T-helper 1 cell treated with Interleukin-12 subunit alpha and Interleukin-12 subunit beta and Interleukin-4 antibody, amounts not matched to agents 30 μg/mL and 1 μg/mL, for 36 hours (primary cell): ENCODE data around the gene CHST15.

Experiments
- H3K27ac Mint-ChIP-seq: one replicate; pipeline ENCODE4 v1.8.0; 2021; ENCODE audit warnings: mild to moderate bottlenecking, mixed read lengths
- H3K27me3 Mint-ChIP-seq: one replicate; pipeline ENCODE4 v1.8.0; 2021; ENCODE audit warnings: low read depth, mixed read lengths
- H3K36me3 Mint-ChIP-seq: one replicate; pipeline ENCODE4 v1.8.0; 2021; ENCODE audit warnings: low read depth, mixed read lengths
- H3K4me1 Mint-ChIP-seq: one replicate; pipeline ENCODE4 v1.8.0; 2021; ENCODE audit warnings: low read depth, mixed read lengths
- H3K4me3 Mint-ChIP-seq: one replicate; pipeline ENCODE4 v1.8.0; 2021; ENCODE audit warnings: mild to moderate bottlenecking, moderate library complexity, mixed read lengths
- H3K9me3 Mint-ChIP-seq: one replicate; pipeline ENCODE4 v1.8.0; 2021; ENCODE audit warnings: mixed read lengths

The CHST15 gene

DNA sequence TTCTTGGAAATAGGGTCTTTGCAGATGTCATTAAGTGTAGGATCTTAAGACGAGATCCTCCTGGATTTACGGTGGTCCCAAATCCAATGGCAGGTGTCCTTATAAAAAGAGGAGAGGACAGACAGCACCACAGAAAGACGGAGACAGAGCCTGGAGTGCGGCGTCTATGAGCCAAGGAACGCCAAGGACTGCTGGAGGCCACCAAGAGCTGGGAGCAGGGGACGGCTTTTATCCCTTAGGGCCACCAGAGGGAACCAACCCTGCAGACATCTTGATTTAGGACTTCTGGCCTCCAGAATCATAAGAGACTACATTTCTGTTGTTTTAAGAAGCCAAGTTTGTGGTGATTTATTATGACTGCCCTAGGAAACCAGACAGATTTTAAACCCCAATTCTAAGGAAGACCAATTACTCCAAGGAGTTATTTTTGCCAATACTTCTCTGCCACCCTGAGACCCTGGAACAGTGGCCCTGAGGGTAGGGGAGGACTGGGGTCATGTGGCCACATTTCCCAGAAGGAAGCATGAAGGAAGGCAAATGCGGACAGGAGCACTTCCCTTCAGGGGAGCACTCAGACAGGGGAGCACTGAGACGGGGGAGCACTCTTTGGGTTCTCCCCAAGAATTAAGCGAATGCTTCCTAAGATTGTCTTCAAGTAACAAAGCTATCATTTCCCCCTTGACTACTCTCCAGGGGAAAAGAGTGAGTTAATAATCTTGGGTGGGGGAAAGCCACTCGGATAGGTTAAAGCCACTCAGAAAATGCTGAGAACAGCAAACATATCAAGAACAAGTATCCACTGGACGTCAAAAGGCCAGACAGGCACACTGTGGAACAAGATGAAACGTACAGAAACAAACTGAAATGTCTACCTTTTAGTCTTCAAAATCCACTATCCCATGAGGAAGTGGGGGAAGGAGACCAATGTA is 67.5 kb downstream of the CHST15 start:
- H3K4me1 Mint-ChIP-seq, result peaks cover 8% of the 10 kb centered on the region
- no peak overlapping the region for H3K27ac Mint-ChIP-seq
- H3K4me3 Mint-ChIP-seq, result no peak overlapping the region
- peaks cover 10% of the 10 kb centered on the region for H3K27me3 Mint-ChIP-seq
- H3K9me3 Mint-ChIP-seq, result no peaks in the 10 kb centered on the region
- H3K36me3 Mint-ChIP-seq, result no peaks in the 10 kb centered on the region

DNA sequence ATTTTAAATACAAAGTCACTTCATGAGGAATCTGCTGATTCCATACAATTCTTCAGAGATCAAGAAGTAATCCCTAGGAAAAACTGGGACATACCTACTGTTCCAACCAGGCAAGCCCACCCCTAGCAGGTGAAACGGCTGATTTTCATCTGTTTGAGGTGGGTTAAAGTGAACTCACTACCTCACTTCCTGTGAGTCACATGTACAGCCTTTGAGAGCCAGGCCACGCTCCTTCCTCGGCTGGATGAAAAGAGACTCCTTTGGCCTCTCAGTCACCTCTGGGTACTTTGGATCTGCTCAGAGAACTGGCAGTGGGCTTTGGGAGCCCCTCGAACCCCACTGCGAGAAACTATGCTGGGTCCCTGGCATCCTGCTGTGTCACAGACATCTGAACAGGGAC is 68.2 kb downstream of the CHST15 start:
- Mint-ChIP-seq H3K27ac (no peak overlapping the region), H3K4me1 (peaks cover 8% of the 10 kb centered on the region), H3K36me3 (no peaks in the 10 kb centered on the region), H3K27me3 (peaks cover 10% of the 10 kb centered on the region), H3K4me3 (no peak overlapping the region), H3K9me3 (no peaks in the 10 kb centered on the region)

DNA sequence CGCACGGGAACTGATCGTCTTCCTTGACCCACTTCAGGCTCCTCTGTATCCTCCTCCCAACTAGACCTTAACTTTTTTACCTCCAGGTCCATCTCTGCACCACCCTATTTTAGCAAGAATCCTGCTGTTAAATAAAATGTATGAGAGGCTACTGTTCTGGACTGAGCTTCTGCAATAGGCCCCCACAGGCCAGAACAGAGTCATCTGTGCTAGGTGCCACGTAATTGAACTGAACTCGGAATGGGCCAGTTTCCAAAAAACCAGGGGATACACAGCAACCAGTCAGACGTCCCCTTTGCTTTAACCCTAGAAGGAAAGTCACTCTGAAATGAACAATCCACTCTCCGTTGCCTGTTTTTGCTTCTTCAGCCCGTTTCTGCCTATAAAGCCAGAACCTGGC is 71.3 kb downstream of the CHST15 start:
- no peaks in the 10 kb centered on the region for H3K36me3 Mint-ChIP-seq
- peaks cover 8% of the 10 kb centered on the region for H3K4me1 Mint-ChIP-seq
- H3K27ac Mint-ChIP-seq, result no peak overlapping the region
- no peaks in the 10 kb centered on the region for H3K9me3 Mint-ChIP-seq
- no peak overlapping the region for H3K4me3 Mint-ChIP-seq
- H3K27me3 Mint-ChIP-seq, result peaks cover 13% of the 10 kb centered on the region

DNA sequence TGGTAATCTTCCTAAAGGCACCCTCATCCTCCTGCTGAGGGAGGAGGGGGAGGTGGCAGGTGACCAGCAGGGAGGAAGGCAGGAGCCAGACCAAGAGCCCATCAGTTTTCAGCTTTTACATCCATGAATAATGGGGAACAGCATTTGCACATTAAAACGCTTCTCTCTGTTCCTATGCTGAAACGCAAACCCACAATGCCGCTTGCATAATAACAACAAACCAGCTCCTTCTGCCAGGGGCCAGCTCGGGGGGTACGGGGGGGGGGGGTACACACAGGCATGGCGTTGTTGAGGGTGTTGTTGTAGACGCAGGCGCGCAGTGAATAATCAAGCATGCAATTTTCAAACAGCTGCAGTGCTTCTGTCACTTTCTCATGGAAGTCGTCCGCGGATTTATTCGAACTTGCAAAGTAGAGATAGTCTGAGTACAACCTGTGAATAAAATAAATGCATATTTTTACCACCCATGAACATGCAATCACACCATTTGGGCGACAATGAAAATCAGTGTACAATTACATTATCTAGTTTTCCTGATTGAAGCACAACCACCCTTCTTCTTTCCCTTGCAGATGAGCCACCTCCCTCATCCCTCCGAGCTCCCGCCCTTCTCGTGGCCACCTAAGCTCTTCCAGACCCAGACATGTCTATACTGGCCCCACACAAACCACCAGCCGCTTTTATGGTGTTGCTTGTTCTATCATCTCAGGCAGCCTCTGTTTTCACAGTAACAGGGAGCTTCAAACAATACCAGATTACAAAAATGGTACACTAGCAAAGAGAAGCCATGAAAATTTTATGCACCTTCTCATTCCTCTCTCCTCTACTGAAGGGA is 72.2 kb downstream of the CHST15 start:
- no peaks in the 10 kb centered on the region for H3K36me3 Mint-ChIP-seq
- peaks cover 8% of the 10 kb centered on the region for H3K4me1 Mint-ChIP-seq
- no peak overlapping the region for H3K4me3 Mint-ChIP-seq
- H3K27me3 Mint-ChIP-seq, result peaks cover 13% of the 10 kb centered on the region
- H3K27ac Mint-ChIP-seq, result no peak overlapping the region
- H3K9me3 Mint-ChIP-seq, result no peaks in the 10 kb centered on the region

DNA sequence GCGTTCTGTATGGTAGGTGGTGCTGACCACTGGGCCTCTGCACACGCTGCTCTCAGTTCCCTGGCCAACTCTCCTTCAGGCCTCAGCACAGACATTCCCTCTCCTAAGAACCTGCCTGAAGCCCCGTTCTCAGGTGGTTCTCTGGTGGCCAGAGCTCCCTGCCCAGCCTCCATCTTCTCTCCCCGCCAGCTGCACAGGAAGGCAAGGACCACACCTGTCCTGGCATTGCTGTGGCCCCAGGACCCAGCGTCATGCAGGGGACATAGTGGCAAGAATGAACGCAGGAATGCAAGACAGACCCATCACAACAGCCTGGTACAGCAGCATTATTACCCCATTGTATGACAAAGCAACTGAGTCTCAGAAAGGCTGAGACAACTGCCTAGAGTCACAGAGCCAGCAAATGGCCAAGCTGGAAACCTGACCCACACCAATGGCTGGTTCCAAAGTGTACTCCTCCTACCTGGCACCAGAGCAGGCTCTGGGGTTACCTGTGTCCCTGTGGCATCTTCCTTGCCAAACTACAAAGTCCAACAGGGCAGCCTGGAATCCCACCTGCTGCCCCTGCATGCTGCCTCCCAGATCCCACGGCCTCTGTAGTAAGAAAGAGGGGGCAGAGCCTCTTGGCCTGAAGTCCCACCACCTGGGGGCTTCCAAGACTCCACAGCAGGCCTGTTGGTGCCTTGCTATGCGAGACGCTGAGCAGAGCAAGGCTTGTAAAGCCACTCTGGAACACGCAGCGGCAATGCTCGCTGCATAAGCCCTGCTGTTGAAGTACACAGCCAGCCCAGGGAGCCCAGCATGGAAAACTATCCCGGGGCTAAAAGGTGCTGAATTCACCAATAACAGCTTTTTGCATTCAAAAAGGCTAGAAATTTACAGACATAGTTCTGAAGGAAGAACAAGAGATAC is 73.3 kb downstream of the CHST15 start:
- no peaks in the 10 kb centered on the region for H3K9me3 Mint-ChIP-seq
- peaks cover 4% of the 10 kb centered on the region for H3K4me1 Mint-ChIP-seq
- no peaks in the 10 kb centered on the region for H3K36me3 Mint-ChIP-seq
- H3K27ac Mint-ChIP-seq, result no peak overlapping the region
- no peak overlapping the region for H3K4me3 Mint-ChIP-seq
- peaks cover 13% of the 10 kb centered on the region for H3K27me3 Mint-ChIP-seq

DNA sequence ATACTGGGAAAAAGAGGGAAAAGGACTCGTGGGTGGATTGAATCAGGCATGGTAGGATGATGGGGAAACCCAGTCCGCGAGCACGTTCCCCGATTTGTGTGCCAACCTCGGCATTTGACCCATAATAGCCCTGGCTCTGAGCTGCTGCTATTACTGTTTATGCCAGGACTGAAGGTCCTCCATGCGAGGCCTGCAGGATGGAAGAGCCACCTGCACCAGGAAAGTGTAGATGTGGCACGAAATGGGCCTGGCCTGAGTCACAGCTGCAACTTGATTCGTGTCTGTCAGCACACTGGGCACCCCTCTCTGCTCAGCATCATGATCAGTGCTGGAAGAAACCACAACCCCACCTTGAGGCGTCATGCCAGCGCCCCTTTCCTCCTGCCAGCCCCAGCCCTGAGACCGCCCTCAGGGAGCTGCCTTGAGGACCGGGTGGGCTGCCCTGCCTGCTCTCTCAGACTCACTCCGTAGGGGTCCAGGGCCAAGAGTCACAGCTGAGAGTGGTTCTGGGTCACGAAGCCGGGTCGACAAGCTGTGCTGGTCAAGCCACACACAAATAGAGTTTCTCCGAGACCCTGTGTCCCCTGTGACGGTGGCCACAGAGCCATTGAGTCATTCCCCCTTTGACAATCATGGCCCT is 74.4 kb downstream of the CHST15 start:
- Mint-ChIP-seq H3K4me3 (no peak overlapping the region), H3K27ac (no peak overlapping the region), H3K36me3 (no peaks in the 10 kb centered on the region), H3K27me3 (peaks cover 14% of the 10 kb centered on the region), H3K4me1 (no peaks in the 10 kb centered on the region), H3K9me3 (peaks cover 2% of the 10 kb centered on the region)

DNA sequence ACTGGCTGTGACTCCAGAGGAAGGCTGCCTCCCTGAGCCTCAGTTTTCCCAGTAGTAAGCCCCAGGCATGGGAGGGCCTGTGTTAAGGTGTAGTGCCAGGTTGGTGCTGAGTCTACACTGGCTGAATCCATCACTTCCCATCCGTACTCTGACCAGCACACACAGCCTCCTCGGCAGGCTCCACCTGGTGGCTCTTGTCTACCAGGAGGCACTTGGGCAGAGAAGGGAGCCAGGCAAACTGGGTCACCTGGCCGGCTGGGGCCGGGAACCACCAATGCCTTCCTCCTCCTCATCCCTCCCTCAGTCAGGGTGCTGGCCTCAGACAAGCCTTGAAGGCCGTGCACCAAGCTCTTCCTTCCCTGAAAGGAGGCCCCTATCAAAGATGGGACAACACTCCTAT is 75.7 kb downstream of the CHST15 start:
- Mint-ChIP-seq H3K27me3 (peaks cover 18% of the 10 kb centered on the region), H3K4me3 (no peak overlapping the region), H3K27ac (no peak overlapping the region), H3K36me3 (peaks cover 5% of the 10 kb centered on the region), H3K4me1 (no peaks in the 10 kb centered on the region), H3K9me3 (peaks cover 10% of the 10 kb centered on the region)

DNA sequence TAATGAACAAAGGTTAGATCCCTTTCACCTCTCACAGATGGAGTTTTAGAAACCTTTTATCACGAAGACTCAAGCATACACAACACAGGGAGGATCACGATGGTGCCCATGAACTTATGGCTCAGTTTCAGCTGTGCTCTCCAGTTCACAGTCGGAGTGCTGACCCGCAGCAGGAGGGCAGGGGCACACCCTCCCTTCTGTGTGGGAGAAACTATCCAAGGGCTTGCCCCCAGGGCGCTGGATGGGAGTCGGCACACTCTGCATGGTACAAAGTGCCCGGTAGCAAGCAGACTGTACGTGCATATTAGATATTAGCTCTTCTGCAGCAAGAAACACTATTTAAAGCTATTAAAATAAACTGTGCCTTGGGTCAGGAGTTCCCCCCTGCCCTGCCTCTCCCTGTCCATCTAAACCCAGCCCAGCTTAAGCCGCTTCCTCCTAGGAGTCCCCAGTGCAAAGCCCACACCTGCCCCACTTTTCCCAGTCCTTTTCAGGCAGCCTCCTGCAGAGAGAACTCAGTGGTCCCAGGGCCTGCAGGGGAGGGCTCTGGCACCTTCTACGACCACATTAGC is 76.5 kb downstream of the CHST15 start:
- Mint-ChIP-seq H3K27ac (no peak overlapping the region), H3K9me3 (peaks cover 14% of the 10 kb centered on the region), H3K27me3 (peaks cover 13% of the 10 kb centered on the region), H3K36me3 (peaks cover 5% of the 10 kb centered on the region), H3K4me3 (no peak overlapping the region), H3K4me1 (no peaks in the 10 kb centered on the region)

DNA sequence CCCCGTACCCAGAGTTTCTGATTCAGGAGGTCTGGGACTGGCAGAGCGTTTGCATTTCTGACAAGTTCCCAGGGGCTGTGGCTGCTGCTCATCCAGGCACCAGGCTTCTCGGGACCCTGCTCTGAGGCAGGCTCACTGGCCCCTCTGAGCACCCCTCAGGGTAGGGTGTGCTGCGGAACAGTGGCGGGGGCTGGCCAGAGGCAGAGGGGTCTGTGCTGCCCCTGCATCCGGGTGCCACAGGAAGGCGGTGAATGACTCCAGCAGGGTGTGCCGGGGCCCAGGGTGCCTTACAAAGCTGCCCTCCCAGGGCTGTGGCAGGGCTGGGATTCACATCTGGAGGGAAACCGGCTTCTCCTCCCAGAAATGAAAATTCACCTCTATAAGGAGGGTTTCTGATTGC is 77.4 kb downstream of the CHST15 start:
- Mint-ChIP-seq H3K4me1 (no peaks in the 10 kb centered on the region), H3K27ac (no peak overlapping the region), H3K36me3 (peaks cover 5% of the 10 kb centered on the region), H3K9me3 (peaks cover 15% of the 10 kb centered on the region), H3K27me3 (peaks cover 8% of the 10 kb centered on the region), H3K4me3 (no peak overlapping the region)

DNA sequence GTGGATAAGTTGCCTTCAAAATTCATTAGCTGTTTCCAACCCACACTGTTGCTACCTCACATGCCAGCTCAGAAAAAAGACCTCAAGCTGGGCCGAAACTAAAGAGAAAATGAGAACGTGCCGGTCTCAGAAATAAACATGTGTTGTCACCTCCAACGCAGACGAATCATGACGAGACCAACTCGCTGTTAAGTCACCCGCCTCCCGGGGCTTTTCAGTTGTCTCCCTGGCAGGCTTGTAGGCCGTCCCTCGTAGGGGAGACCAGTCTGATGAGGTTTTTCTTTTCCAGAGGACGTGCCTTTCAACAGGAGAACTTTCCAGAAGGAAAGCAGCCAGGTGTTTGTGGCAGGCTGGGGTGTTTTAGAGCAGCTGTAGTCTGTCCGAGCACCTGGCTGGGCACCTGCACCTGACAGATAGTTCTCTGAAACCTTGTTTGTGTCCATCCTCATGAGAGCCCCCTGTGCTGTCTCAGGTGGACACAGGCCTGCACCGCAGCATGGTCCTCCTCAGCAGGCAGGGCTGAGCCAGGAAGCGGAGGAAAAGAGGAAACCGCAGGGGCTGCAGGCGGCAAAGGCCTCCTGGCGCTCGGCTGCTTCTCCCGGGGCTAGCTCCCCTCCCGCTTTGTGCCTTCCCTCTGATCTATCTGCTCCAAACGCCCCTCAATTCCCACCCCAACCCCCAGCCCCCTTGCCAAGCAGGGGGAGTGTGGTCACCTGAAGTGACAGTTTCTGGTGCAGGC is 78.8 kb downstream of the CHST15 start:
- H3K36me3 Mint-ChIP-seq, result peaks cover 5% of the 10 kb centered on the region
- no peaks in the 10 kb centered on the region for H3K4me1 Mint-ChIP-seq
- H3K4me3 Mint-ChIP-seq, result no peak overlapping the region
- H3K9me3 Mint-ChIP-seq, result peaks cover 15% of the 10 kb centered on the region
- peaks cover 8% of the 10 kb centered on the region for H3K27me3 Mint-ChIP-seq
- H3K27ac Mint-ChIP-seq, result no peak overlapping the region

DNA sequence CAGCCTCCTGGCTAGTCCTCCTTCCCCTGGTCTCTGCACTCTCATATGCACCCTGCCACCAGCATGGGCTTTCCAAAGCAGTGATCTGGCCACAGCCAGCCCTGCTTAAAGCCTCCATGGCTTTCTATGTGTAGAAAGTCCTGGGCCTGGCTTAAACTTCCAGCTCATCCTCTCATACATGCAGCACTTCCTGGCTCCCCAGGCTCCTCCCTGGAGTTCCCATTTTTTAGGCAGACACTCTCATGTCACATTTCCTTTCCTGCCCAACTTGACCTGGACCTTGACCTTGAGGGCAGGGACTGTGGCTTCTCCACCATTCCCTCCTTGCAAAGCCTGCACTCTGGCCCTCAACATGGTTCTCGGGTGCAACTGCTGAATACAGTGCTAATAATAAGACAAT is 79.5 kb downstream of the CHST15 start:
- Mint-ChIP-seq H3K27me3 (peaks cover 8% of the 10 kb centered on the region), H3K4me3 (no peak overlapping the region), H3K36me3 (peaks cover 5% of the 10 kb centered on the region), H3K4me1 (no peaks in the 10 kb centered on the region), H3K27ac (no peak overlapping the region), H3K9me3 (peaks cover 15% of the 10 kb centered on the region)

DNA sequence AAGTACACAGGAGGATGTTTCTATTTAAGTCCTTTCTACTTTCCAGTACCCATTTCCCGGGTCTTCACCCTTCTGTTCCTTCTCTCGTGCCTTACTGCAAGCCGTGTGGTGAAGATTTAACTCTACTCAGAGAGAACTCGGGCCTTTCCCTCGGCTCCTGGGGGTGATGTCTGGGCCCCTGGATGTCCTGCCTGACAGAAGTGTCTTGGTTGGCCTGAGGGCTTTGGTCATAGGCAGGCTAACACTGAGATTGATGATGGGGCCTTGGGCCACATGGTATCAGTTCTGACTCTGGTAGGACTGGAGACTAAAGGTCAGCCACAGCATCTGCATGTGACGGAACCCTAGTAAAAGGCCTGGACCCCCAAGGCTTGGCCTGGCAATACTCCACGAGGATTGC is 80.4 kb downstream of the CHST15 start:
- H3K27ac Mint-ChIP-seq, result no peak overlapping the region
- peaks cover 5% of the 10 kb centered on the region for H3K36me3 Mint-ChIP-seq
- no peak overlapping the region for H3K4me3 Mint-ChIP-seq
- peaks cover 15% of the 10 kb centered on the region for H3K9me3 Mint-ChIP-seq
- peaks cover 8% of the 10 kb centered on the region for H3K27me3 Mint-ChIP-seq
- no peaks in the 10 kb centered on the region for H3K4me1 Mint-ChIP-seq

DNA sequence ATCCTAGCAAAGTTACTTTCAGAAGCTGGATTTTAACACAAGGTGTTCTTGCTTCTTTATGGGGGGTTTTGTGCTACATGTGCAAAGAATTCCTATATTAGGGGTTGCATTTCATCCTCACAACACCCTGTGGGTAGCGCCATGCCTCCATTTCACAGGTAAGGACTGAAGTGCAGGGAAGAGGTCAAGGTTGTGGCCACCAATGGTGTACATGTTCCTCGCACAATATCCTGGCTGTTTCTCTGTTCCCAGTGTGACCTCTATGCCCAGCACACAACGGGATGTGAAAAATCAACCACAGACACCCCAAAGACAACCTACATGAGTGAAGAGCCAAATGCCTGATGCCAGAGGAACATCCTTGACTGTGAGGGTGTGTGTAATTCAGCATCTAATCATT is 80.8 kb downstream of the CHST15 start:
- Mint-ChIP-seq H3K27ac (no peak overlapping the region), H3K4me3 (no peak overlapping the region), H3K9me3 (peaks cover 15% of the 10 kb centered on the region), H3K36me3 (peaks cover 5% of the 10 kb centered on the region), H3K27me3 (peaks cover 8% of the 10 kb centered on the region), H3K4me1 (no peaks in the 10 kb centered on the region)
